NOMO-1 treated with DMSO at 0.1 percent for 48 hours (cell line): ENCODE results near the gene PCSK5.

Experiments
- DNase-seq: peaks from one replicate; lab custom pipeline; 2025; ENCODE audit not compliant: unreplicated experiment; lab: John Stamatoyannopoulos, UW

Gene PCSK5

DNA sequence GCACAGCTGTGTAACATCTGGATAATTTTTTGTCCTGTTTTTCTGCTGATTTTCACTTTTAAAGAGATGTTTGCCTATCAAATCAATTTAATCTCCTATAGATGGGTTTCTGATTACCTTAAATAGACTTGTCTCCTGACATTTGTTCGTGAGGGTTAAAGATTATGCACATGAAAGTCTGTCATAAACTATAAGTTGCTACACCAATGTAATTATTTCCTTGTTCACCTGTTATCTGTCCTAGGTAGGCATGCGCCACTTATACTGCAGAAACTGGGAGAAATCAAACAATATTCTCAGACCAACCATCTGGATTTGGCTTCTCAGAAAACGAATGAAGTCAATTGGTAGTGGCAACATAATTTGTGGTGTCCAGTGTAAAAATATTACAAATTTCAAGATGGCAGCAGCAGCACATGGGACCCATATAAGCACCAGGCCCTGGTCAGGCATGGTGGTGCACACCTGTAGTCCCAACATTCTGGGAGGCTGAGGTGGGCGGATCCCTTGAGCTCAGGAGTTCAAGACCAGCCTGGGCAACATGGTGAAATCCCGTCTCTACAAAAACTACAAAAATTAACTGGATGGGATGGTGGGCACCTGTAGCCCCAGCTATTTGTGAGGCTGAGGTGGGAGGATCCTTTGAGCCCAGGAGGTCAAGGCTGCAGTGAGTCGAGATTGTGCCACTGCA is 483.5 kb downstream of the PCSK5 start:
- no peak for DNase-seq

GRCh38 chr9:76374783-76375559 is 484.5 kb downstream of the PCSK5 start:
- DNase-seq: no peak

GRCh38 chr9:76377791-76378190 is 487.3 kb downstream of the PCSK5 start:
- DNase-seq: no peak

DNA sequence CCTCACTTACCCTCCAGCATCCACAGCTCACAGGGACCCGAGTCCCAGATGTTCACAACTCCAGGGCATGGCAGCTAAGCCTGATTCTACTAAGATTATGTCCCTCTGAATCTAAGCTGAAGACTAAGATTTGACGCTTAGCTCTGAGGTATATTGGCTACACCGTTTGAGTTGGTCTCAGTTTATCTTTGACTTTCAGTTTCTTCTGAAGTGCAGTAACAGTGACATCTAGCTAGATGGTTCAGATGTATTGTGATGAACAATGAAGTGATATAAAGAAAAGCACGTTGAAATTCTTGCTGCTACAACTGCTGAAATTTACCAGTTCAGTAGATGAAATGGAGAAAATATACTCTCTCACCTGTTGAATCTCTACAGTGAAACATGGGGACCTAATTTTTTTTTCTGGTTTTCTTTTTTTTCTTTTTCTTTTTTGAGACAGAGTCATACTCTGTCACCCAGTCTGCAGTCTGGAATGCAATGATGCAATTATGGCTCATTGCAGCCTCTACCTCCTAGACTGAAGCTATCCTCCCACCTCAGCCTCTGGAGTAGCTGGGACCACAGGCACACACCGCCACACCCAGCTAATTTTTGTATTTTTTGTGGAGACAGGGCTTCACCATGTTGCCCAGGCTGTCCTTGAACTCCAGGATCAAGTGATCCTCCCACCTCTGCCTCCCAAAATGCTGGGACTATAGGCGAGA is 488.0 kb downstream of the PCSK5 start:
- no peak for DNase-seq

- DNase-seq: peak; percentile 11
These were observed 489.0 kb downstream of the PCSK5 start for GRCh38 chr9:76379494-76379893.

DNA sequence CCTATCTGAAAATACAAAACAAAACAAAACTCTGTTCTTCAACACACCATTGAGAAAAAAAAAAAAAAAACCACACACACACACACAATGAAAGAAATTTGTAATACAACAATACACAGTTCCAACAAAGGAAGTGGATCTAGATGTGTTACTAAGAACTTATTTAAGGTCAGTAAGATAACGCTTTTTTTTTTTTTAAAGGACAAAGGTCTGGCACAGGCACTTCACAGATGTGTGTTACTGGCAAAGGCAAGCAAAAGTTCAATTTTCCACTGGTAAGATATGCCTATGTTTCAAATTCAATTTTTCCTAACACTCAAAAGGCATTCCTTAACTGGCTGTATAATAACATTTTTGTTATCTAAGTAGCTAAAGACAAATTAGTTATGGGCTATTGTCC is 500.2 kb downstream of the PCSK5 start:
- no peak for DNase-seq

DNA sequence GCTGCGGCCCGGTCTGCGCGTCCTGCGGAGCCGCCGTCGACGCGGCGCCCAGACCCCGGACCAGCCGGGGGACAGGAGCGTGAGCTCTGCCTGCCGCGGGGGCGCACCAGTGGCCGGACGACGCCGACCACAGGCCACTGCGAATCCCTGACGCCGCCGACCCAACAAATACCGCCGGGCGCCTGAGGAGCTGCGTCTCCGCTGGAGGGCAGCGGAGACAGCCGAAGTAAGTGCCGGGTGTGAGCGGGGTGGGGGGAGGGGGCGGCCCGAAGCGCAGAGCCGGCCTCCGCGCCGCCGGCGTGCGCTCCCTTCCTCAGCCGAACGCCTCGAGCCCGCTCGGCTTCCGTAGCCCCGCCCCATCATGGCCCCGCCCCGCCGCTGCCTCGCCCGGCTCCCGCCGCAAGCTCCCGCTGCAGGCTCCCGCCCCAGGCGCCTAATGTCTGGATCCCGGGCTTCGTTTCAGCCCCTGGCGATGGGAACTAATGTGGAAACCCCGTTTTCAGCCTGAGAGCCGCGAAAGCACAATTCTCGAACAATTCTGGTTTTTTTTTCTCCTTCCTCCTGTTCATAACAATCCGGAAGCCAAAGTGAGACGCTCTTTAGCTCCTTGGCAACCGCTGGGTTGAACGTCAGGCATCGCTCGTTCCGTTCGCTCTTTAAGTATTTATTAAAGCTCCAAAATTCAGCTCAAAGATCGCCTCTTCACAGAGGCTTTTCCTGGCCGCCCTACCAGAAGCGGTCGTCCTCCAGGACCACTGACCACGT is 503.9 kb downstream of the PCSK5 start, which contains the start of gene RFK:
Gene RFK, minus strand, starts transcription at position 232 of the 765 bp plus-strand sequence. CDS start 255 bp downstream, outside the sequence.
- DNase-seq: peak; percentile 64

- peak; percentile 61 for DNase-seq
These were observed 504.4 kb downstream of the PCSK5 start for GRCh38 chr9:76394960-76395252.

DNA sequence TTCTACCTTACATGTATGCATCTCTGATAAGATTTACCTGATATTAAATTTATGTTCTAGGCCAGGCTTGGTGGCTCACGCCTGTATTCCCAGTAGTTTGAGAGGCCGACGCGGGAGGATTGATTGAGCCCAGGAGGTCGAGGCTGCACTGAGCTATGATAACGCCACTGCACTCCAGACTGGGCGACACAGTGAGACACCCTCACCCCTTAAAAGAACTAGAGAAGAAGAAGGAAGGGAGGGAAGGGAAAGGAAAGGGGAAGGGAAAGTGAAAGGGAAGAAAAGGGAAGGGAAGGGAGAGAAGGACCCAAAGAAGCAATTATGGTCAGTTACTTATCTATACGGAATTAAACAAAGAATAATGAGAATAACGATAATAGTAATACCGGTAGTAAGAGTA is 504.9 kb downstream of the PCSK5 start:
- DNase-seq: peak; percentile 4

DNA sequence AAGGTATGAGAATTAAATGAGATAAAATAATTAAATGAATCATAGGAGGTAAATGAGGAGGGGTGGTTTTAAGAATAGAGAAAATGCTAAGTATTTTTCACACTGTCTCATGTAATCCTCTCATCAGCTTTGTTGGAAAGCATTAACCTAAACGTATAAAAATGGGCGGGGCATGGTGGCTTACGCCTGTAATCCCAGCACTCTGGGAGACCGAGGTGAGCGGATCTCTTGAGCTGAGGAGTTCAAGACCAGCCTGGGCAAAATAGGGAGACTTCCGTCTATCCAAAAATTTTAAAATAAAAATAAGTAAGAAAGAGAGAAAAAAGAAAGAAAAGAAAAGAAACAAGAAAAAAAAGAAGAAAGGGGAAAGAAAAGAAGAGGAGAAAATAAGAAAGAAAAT is 505.7 kb downstream of the PCSK5 start:
- DNase-seq: no peak

- DNase-seq: no peak
These were observed 506.1 kb downstream of the PCSK5 start for GRCh38 chr9:76396597-76396996.

GRCh38 chr9:76399856-76400255 is 509.4 kb downstream of the PCSK5 start:
- no peak for DNase-seq

DNA sequence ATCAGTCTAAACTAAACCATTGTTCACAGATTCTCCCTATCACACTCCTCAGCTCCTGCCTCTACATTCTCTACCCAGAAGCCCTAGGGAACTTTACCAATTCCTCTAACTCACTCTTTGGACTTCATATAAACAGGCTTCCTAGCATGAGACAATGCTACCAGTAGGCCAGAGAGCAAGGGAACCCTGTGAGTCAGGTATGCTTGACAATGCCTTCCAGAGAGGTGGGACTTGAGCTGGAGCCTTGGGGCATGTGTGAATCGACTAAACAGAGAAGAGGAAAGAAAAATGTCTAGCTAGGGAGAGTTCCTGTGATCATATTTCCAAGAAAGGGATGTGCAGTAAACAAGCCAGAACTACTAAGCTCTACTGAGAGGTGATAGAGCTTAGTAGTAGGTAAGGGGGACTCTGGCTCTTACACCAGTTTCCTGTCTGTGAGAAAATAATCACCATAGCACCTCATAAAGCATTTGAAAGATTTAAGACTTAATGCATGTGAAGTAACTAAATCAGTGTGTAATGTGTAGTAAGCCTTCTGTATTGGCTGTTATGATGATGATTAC is 510.1 kb downstream of the PCSK5 start:
- DNase-seq: no peak

DNA sequence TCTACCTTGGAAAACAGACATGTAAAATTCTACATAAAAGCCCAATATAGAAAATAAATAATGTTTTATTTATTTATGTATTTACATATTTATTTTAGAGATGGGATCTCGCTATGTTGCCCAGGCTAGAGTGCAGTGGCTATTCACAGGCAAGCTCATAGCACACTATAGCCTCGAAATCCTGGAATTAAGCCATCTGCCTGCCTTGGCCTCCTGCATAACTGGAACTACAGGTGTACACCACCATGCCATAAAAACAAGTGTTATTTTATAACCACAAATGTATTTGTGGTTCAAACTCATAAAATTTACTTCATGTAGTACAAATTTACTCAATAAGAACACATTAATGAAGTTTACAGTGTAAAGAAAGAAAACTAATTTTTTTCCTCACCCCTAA is 510.7 kb downstream of the PCSK5 start:
- no peak for DNase-seq

DNA sequence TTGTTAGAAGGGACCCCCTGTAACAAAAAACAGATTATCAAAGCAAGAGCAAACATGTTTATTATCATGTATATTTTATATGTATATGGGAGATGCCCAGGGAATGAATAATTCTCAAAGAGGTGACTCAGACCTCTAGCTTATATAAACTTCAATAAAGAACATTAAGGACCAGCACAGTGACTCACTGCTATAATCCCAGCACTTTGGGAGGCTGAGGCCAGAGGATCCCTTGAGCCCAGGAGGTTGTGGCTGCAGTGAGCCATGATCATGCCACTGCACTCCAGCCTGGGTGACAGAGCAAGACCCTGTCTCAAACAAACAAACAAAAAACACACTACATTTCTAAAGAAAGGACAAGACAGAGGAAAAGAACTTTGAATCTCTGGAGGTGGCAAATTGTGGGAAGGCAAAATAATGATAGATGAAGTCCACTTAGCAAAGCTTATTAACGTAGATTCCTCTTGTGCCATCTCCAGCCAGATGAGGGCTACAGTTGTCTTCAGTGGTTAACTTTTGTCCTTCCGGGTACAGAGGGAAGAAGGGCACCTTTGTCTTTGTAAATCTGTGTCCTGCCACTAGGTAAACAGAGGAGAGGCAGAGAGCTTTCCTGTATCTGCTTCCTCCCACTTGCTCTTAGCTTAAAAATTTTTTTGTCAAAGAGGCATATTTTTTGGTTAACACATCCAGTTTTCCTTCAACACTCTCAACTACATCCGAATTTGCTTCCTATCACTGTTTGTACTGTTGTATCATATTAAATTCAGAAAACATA is 511.3 kb downstream of the PCSK5 start:
- no peak for DNase-seq

DNA sequence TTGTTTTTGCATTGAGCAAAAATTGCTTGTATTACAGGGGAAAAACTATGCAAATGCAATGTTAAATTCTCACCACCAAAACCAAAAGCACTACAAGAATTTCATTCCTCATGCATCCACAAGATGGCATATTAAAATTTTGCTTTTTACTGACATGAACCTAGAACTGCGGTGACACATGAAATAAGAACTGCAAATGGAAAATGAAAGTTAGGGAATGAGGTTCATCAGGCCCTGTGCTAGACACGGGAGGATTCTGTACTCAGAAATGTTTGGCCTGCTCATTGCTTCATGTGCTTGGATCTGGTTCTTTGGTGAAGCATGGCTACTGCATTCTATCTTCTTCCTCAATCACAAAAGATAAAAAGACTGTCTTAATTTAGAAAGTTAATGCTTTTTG is 512.9 kb downstream of the PCSK5 start:
- peak; percentile 51 for DNase-seq

DNA sequence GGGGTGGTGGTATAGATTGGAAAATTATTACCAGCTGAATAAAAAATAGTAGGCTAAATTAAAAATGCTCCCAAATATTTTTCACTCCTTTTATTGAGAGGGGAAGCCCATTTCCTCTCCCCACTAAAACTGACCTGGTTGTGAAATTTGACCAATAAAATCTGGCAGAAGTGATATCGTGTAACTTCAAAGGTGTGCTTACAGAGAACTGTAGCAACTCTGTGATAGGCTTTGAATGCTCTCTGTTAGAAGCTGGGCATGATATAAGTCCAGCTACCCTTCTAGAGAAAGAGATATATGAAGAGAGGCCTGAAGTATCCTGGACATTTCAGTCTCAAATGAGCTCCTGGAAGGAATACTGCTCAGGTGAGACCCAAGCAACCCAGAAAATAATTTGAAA is 513.9 kb downstream of the PCSK5 start:
- no peak for DNase-seq

DNA sequence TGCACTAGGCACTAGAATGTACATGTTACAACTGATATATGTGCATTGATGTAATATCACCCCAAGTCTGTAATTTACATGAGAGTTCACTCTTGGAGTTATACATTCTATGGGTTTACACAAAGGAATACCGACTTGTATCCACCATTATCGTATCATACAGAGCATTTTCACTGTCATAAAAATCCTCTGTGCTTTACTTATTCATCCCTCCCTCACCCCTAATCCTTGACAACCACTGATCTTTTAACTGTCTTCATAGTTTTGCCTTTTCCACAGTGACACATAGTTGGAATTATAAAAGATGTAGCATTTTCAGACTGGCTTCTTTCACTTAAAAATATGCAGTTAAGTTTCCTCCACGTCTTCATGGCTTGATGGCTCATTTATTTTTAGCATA is 514.9 kb downstream of the PCSK5 start:
- DNase-seq: no peak

GRCh38 chr9:76405868-76406267 is 515.4 kb downstream of the PCSK5 start:
- DNase-seq: no peak
